Measurements from ENCODE around the gene SIGLEC14. TPM values are rescaled to one million over a fixed set of nuclear protein-coding genes. Genes with fewer than 3 reads are reported as not detected.

Gene SIGLEC14
- total and polyA plus RNA-seq, 9 donors: 0.11 to 4.1 (median 0.83) TPM; not detected in 2

DNA sequence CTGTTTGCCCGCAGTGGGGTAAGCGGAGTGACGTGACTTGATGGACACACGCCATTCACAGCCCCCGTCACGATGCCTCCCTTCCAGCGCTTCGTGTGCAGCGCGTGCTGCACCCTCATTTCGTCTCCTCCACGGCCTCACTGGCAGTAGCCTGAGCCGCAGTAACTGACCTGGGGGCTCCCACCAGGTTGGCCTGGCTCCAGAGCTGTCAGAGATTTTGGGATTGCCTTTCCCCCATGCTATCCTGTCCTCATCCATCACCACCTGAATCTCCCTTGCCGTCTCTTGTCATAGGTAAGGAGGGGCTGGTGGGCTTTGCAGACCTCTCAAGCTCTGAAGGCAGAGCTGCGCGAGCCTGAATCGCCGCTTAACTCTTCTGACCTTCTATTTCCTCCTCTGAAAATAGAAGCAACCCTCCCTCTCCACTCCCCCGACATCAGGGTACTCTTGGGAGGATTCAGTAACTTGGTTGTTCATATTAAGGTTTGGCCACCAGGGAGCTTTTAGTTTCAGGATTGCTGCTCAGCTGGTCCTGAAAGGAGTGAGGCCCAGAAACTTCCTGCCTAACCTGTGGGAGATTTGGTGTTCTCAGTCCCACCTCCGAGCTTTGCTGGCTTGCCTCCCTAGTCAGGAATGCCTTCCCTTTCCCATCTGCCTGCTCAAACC lies 44.3 kb downstream of the SIGLEC14 start:
- DNase-seq: no peak
- TF ChIP-seq, protein P1, sequence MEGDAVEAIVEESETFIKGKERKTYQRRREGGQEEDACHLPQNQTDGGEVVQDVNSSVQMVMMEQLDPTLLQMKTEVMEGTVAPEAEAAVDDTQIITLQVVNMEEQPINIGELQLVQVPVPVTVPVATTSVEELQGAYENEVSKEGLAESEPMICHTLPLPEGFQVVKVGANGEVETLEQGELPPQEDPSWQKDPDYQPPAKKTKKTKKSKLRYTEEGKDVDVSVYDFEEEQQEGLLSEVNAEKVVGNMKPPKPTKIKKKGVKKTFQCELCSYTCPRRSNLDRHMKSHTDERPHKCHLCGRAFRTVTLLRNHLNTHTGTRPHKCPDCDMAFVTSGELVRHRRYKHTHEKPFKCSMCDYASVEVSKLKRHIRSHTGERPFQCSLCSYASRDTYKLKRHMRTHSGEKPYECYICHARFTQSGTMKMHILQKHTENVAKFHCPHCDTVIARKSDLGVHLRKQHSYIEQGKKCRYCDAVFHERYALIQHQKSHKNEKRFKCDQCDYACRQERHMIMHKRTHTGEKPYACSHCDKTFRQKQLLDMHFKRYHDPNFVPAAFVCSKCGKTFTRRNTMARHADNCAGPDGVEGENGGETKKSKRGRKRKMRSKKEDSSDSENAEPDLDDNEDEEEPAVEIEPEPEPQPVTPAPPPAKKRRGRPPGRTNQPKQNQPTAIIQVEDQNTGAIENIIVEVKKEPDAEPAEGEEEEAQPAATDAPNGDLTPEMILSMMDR (IDR thresholded peaks at IDR 0.05): no peak
- TF ChIP-seq EP300 (IDR thresholded peaks at IDR 0.05) (no peak), POLR2A (IDR thresholded peaks at IDR 0.05) (no peak)
- Histone ChIP-seq H3K4me3 (no peak overlapping the region), H3K27me3 (no peaks in the 10 kb centered on the region), H3K36me3 (no peaks in the 10 kb centered on the region), H3K4me1 (ENCODE audit: insufficient read depth) (no peaks in the 10 kb centered on the region), H3K9me3 (no peaks in the 10 kb centered on the region), H3K27ac (no peak overlapping the region)
- 88 to 91% (median 89%) methylated on average over 20 of the region's 20 CpGs for WGBS, 3 donors
- intact Hi-C loops (cut with DNase I): no loop called here

DNA sequence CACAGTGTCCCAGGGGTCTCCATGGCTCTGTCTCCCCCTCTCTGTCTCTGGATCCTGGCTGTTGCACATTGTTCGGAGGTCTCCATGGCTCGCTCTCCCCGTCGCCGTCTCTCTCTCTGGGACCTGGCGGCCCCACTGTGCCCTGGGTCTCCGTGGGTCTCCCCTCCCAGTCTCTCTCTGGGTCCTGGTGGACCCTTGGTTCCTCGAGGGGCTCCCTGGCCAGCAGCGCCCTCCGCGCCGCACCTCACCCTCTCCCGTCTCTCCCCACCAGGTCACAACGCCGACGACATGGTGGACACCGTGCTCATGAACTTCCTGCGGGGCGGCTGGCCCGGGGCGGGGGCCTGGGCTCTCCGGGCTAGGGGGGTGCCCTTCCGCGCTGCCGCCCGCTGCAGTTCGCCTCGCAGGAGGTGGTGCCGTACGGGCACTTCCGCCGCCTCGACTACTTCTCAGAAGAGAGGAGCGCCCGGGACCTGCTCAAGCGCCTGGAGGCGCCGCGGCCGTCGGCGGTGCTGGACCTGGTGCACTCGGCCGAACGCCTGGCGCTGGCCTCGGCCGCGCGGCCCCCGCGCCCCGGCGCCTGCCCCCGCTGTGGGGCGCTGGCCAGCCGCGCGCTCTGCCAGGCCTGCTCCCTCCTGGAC lies 45.6 kb downstream of the SIGLEC14 start:
- intact Hi-C loops (cut with DNase I): no loop called here

DNA sequence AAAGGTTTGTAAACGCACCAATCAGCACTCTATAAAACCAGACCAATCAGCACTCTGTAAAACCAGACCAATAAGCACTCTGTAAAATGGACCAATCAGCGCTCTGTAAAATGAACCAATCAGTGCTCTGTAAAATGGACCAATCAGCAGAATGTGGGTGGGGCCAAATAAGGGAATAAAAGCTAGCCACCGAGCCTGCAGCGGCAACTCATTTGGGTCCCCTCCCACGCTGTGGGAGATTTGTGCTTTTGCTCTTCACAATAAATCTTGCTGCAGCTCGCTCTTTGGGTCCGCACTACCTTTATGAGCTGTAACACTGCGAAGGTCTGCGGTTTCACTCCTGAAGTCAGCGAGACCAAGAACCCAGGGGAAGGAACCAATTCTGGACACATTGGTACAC lies 47.5 kb downstream of the SIGLEC14 start:
- no peaks in the 10 kb centered on the region for H3K9me3 ChIP-seq
- no peak for TF ChIP-seq EP300 (IDR thresholded peaks at IDR 0.05)
- TF ChIP-seq, protein P1 (IDR thresholded peaks at IDR 0.05): no peak
- no peak for TF ChIP-seq POLR2A (IDR thresholded peaks at IDR 0.05)
- H3K36me3 ChIP-seq: no peaks in the 10 kb centered on the region
- H3K4me1 ChIP-seq (ENCODE audit: insufficient read depth): peaks cover 4% of the 10 kb centered on the region
- no peak overlapping the region for H3K27ac ChIP-seq
- DNase-seq: no peak
- no peak overlapping the region for H3K4me3 ChIP-seq
- intact Hi-C loops (cut with DNase I): loop anchor here in 1 of 4 donors (10.0 kb wide), 1 partner anchor 264 kb away; no protein-coding TSS in a partner anchor
- 92 to 96% (median 96%) methylated on average over 10 of the region's 10 CpGs for whole genome bisulfite sequencing, 3 donors
- H3K27me3 ChIP-seq: no peaks in the 10 kb centered on the region

More for the DNA sequence above, 45.6 kb downstream of the SIGLEC14 start:
- TF ChIP-seq EP300 (IDR thresholded peaks at IDR 0.05): no peak
- TF ChIP-seq, protein P1 (IDR thresholded peaks at IDR 0.05): no peak
- TF ChIP-seq POLR2A (IDR thresholded peaks at IDR 0.05): no peak
- no peak overlapping the region for H3K4me3 ChIP-seq
- WGBS, 3 donors: 13 to 26% (median 17%) methylated on average over 33 to 59 of the region's 59 CpGs
- no peaks in the 10 kb centered on the region for H3K9me3 ChIP-seq
- no peaks in the 10 kb centered on the region for H3K36me3 ChIP-seq
- no peaks in the 10 kb centered on the region for H3K27me3 ChIP-seq
- DNase-seq: no peak
- H3K27ac ChIP-seq: no peak overlapping the region
- H3K4me1 ChIP-seq (ENCODE audit: insufficient read depth): no peaks in the 10 kb centered on the region

DNA sequence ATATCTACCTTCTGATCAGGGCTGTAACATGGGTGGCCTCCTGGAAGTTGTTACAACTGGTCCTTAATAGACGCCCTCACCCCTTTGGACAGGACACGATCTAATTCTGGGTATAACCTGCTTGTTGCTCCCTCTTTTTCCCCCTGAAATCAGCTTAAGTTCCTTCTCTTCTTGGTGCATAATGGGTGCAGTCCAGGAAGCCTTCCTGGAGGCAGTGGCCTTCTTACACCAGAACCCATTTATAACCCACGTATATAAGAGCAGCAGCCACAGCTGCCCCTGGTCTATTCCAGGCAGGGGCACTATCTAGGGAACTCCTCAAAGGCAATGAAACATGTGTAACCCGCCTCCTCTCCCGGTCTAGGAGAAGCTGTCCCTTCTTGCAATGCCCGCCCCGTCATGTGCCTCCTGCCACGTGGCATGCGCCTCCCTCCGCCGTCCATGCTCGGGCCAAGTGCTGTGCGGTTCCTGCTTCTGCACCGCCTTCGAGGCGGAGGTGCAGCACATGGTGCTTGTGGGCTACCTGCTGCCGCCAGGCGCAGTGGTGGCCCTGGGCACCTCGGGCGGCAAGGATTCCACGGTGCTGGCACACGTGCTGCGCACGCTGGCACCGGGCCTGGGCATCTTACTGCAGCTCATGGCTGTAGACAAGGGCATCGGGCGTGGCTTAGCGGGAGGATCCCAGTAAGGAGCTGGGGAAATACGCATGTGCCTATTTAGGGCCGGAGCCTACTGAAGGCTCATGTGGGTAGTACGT lies 48.3 kb downstream of the SIGLEC14 start:
- no peak overlapping the region for H3K4me3 ChIP-seq
- peaks cover 9% of the 10 kb centered on the region for H3K4me1 ChIP-seq (ENCODE audit: insufficient read depth)
- H3K9me3 ChIP-seq: no peaks in the 10 kb centered on the region
- no peaks in the 10 kb centered on the region for H3K27me3 ChIP-seq
- intact Hi-C loops (cut with DNase I): loop anchor here in 1 of 4 donors (10.0 kb wide), 1 partner anchor 264 kb away; no protein-coding TSS in a partner anchor
- DNase-seq: no peak
- TF ChIP-seq EP300 (IDR thresholded peaks at IDR 0.05) (no peak), POLR2A (IDR thresholded peaks at IDR 0.05) (no peak)
- TF ChIP-seq, protein P1 (IDR thresholded peaks at IDR 0.05): no peak
- H3K36me3 ChIP-seq: no peaks in the 10 kb centered on the region
- 95 to 98% (median 95%) methylated on average over 31 of the region's 31 CpGs for WGBS, 3 donors
- H3K27ac ChIP-seq: no peak overlapping the region
